GM18868 (cell line): ENCODE data around the gene NNMT.

Experiments used
- ATAC-seq: cut with Tn5 transposase; IDR thresholded peaks from one replicate; pipeline ENCODE4 v1.9.1; 2021; ENCODE audit warnings: mild to moderate bottlenecking, moderate library complexity; ENCODE audit not compliant: unreplicated experiment

Gene NNMT

DNA sequence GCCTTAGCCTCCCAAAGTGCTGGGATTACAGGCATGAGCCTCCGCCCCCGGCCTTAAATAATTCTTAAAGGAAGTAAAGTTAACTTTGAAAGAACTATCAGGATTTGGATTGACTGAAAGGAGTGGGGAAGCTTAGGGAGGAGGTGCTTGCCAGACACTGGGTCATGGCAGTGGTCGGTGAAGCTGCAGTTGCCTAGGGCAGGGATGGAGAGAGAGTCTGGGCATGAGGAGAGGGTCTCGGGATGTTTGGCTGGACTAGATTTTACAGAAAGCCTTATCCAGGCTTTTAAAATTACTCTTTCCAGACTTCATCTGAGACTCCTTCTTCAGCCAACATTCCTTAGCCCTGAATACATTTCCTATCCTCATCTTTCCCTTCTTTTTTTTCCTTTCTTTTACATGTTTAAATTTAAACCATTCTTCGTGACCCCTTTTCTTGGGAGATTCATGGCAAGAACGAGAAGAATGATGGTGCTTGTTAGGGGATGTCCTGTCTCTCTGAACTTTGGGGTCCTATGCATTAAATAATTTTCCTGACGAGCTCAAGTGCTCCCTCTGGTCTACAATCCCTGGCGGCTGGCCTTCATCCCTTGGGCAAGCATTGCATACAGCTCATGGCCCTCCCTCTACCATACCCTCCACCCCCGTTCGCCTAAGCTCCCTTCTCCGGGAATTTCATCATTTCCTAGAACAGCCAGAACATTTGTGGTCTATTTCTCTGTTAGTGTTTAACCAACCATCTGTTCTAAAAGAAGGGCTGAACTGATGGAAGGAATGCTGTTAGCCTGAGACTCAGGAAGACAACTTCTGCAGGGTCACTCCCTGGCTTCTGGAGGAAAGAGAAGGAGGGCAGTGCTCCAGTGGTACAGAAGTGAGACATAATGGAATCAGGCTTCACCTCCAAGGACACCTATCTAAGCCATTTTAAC lies at the start of gene NNMT:
NNMT (plus strand) TSS at position 724 of the 929 bp plus-strand sequence; CDS start at position 882, 158 bp downstream.
- ATAC-seq = no peak

GRCh38 chr11:114247070-114247789 lies 49.0 kb upstream of the NNMT start:
- no peak for ATAC-seq

DNA sequence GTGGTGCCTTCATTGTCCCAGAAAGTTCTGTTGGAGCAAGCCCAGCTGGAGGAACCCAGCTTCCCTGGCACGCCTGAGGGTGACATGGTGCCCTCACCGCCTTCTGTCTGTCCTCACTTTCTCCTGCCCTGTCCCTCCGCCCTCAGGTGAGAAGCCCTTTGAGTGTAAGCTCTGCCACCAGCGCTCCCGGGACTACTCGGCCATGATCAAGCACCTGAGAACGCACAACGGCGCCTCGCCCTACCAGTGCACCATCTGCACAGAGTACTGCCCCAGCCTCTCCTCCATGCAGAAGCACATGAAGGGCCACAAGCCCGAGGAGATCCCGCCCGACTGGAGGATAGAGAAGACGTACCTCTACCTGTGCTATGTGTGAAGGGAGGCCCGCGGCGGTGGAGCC lies 46.0 kb upstream of the NNMT start:
- no peak for ATAC-seq

- ATAC-seq = no peak
Observed at GRCh38 chr11:114250993-114251814, 45.0 kb upstream of the NNMT start.

DNA sequence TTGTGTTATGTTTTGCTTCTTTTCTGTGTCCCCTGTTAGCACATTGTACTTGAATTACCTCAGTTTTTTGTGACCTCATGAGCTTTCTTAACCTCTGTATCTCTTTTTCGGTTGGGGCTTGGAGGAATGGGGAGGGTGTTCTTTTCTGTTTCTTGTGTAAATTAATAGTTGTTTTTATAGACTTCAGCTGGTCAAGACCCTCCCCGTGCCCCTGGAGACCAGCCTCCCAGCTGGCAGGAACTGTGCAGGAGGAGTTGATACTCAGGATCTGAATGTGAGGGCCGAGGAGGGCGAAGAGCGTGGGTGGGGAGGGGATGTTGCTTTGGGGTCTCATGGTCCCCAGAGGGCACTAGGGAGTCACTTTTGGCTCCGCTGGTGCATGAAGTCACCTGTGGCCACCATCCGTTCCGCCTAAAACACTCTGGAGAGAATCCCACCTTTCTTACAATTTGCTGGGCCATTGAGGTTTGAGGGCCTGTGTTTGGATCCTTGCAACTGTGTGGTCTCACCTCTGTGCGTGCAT lies 44.3 kb upstream of the NNMT start:
- no peak for ATAC-seq

DNA sequence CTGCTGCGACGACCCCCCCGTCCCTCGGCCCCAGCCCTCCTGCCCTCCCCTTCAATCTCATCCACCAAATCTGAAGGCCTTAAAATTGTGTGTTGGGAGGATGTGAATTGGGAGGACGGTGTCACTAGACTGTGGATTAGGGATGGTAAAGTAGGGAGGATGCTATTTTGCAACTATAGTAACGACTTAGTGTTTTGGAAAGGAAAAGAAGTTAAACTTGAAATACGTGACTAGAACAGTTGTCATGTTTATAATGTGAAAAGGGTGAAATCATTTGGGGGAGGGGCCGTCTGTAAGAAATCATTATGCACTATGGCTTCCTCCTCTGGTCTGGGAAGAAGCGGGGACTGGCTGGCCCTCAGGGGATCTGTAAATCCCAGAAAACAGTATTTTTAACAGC lies 43.4 kb upstream of the NNMT start:
- no peak for ATAC-seq

GRCh38 chr11:114253771-114254170 lies 42.4 kb upstream of the NNMT start:
- ATAC-seq = no peak

DNA sequence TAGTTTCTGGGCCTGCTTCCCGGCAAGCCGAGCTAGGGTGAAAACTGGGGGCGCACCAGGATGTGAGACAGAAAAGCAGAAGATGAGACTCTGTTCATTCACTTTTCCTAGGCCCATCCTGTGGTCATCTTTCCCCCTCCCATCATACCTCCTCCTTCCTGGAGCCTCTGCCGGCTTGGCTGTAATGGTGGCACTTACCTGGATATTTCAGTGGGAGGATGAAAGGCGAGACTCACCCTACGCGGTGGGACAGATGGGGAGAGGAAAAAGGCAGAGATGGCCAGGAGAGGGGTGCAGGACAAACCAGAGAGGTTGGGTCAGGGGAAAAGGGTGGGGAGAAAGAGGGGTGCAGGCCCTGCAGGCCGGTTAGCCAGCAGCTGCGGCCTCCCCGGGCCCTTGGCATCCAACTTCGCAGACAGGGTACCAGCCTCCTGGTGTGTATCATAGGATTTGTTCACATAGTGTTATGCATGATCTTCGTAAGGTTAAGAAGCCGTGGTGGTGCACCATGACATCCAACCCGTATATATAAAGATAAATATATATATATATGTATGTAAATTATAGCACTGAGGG lies 41.5 kb upstream of the NNMT start:
- ATAC-seq = no peak

- no peak for ATAC-seq
Observed at GRCh38 chr11:114255289-114255688, 40.9 kb upstream of the NNMT start.

GRCh38 chr11:114256176-114256966 lies 39.8 kb upstream of the NNMT start:
- ATAC-seq = no peak

- ATAC-seq = no peak
Observed at GRCh38 chr11:114256967-114257286, 39.3 kb upstream of the NNMT start.

GRCh38 chr11:114257621-114258558 lies 38.3 kb upstream of the NNMT start:
- no peak for ATAC-seq

- no peak for ATAC-seq
Observed at GRCh38 chr11:114258696-114259095, 37.5 kb upstream of the NNMT start.

- ATAC-seq = no peak
Observed at GRCh38 chr11:114259124-114259526, 37.1 kb upstream of the NNMT start.

- ATAC-seq = no peak
Observed at GRCh38 chr11:114259551-114259983, 36.6 kb upstream of the NNMT start.

DNA sequence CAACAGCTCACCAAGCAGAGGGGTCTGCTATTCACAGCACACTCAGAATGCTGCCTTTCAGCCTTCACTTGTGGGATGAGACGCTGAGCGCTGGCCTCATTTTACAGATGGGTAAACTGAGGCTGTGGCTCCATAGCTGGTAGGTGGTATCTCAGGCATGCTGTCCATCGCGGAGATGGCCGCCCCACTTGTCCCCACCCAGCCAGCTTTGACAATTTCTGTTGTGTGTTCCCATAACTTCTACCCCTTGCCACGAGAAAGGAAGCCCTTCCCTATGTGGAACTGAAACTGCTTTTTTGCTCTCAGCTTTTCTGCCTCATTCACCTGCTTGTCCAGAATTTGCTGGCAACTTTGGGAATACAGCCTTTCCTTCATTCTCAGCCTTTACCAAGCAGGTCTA lies 36.1 kb upstream of the NNMT start:
- no peak for ATAC-seq

GRCh38 chr11:114260483-114260882 lies 35.7 kb upstream of the NNMT start:
- ATAC-seq = no peak

DNA sequence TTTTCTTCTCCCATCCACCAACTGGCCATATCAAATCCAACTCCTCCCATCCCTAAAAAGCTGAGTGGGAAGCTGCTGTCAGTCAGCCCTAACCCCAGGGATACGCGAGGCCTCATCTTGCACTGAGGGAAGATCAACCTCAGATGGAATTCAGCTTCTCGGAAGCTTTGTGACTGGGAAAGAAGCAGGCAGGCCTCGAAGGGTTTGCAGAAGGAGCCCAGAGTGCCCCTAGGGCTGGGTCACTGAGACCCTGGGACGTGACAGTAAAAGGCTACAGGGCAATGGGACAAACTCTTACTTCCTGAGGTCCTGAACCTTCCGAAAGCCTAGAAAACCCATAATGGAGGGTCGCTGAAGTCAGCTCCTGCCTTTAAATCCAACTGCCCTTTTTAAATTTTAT lies 34.4 kb upstream of the NNMT start:
- no peak for ATAC-seq
